ENCODE data around the gene GPHA2.

GPHA2 gene

DNA sequence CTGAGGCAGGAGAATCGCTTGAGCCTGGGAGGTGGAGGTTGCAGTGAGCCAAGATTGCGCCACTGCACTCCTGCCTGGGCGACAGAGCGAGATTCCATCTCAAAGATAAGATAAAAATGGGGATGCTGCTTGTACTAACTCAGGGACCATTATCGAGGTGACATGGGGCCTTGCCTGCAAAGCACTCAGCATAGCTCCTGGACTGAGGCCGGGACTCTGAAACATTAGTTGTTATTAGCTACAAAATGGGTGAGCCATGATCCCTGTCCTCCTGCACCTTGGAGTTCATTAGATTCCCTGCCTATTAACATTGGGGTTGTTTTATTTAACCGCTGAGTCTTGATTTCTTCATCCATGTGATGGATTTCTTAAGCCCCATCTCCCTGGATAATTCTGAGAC is 6.1 kb downstream of the GPHA2 start:
- no peak for FAIRE-seq

DNA sequence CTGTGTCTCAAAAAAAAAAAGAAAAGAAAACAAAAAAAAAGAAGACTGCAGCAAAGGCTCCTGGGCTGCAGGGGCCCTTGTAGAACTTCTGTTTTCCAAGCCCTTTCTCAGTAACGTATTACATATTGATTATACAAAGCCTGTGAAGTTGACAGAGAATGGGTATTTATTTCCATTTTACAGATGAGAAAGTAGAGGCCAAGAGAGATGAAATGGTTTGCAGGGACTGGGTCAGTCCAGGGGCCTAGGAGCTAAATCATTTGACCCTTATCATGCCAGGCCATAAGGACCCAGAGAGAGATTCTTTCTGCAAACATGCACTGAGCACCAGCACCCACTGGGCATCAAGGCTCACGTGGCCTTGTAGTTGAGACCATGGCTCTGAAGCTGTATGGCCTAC is 6.7 kb downstream of the GPHA2 start:
- no peak for FAIRE-seq

DNA sequence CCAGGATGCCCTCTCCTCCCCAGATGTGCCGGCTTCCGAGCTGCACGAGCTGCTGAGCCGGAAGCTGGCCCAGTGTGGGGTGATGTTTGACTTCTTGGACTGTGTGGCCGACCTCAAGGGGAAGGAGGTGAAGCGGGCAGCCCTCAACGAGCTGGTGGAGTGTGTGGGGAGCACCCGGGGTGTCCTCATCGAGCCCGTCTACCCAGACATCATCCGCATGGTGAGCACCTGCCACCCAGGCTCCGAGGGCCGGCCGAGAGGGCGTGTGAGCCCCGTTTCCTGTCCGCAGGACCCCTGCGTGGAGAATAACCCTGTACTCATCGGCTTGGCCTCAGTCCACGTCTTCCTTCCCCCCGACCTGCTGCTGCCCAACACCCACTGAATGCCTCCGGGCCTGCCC is 9.0 kb downstream of the GPHA2 start:
- FAIRE-seq: no peak

DNA sequence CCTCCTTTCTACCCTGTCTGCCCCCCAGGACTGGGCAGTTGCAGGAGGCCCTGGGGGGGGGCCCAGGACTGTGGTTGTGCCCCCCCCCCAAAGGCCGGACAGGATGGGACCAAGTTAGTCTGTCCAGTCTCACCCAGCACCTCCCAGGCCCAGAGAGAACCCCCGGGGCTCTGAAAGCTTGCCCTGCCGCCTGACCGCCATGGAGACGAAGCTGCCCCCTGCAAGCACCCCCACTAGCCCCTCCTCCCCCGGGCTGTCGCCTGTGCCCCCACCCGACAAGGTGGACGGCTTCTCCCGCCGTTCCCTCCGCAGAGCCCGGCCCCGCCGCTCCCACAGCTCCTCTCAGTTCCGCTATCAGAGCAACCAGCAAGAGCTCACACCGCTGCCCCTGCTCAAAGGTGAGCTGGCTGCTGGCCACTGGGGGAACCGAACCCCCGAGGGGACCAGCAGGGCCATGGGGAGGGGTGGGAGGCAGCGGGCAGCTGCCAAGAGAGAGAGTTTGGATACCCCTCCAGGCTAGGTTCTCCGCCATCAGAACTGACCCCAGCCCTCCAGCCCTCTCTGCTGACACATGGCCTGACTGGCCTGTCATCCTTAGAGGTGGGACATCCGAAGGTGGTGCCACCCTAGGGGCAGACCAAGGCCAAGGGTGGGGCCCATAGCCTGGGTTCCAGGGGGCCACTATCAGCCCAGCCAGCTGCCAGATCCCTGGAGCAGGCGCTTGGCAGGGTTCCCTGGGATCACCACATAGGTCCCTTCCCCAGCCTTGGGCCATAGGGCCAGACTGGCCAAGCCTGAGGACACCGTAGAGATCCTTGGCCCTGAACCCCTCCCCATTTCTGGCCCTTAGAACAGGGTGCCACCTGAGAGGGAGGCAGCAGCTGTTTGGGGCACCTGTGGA is 9.9 kb downstream of the GPHA2 start:
- FAIRE-seq: no peak

DNA sequence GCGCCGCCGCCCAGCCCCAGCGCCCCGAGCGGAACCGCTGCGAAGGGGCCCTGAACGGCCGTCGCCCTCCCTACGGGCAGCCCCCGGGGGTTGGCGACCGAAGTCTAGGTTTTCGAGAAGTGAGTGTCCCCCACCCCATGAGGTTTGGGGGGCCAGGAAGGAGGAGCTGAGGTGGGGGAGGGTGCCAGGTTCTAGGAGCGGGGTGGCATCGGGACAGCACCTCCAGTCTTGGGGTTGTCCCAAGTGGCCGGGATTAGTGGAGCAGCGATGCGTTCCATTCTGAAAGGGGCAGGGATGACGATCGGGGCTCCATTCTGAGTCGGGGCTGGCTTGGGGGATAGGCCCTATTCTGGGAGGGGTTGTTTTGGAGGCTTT is 10.8 kb downstream of the GPHA2 start:
- no peak for FAIRE-seq

DNA sequence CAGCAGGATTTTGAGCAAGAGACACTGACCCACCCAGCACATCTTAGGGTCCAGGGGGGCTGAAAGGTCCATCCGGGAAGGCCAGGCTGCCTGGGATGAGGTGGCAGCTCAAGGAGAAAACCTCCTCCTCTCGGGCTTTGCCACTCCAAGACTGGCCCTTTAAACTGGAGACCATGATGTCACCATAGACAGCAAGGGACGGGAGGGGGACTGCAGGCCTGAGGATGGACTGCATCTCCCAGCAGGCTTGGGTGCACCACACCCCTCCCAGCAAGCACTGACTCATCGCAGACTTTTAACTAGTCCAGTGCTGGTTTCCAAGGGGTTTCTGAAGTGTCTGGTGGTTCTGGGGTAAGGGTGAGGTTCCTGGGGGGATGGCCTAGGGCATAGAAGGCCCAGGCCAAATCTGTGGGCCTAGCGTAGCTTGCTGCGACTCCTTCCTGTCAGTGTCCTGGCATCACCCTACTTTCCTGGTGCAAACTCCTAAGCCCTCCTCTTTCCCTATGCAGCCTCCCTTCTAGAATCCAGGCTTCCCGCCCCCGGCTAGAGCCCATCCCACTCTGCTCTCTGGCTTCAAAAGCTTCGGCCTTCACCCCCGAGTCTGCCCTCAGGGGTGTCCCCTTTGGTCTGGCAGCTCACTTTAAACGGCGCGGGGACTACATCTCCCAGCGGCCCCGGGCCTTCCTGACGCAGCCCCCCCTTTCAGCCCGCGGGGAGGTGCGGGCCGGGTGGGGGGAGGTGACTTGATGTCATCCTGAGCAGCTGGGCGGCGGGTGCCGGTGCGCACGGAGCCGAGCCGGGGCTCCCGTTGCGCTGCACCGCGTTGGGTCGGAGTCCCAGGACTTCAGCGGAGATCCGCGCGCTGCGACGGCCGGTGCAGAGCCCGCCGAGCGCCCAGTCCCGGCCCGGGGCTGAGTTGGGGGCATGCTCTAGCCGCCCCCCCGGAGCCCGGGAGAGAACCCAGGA is 11.5 kb downstream of the GPHA2 start, which contains the start of gene PPP2R5B:
Gene PPP2R5B (plus strand): TSS at position 746 of the 966 bp plus-strand sequence. CDS start 1,046 bp downstream, outside the sequence.
- peak; percentile 85 for FAIRE-seq

DNA sequence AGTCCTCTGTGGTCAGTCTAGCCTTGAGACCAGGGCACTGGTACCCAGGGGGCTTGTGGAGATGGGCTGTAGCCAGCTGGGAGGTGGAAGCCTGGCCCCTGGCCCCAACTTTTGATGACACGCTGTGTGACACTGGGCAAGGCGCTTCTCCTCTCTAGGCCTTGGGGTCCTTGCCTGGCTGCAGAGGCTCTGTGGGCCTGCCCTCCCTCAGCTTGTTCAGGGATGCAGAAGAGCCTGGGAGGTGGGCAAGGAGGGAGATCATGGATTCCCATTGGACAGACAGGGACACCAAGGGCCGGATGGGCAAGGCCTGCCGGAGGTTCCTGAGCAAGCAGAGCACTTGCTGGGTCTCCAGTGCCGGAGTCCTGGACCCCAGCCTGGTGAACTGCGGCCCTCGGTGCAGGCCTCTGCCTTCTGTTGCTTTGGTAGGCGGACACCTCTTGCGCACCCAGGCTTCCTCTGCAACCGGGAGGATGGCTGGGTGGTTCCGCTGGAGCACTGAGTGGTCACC is 12.5 kb downstream of the GPHA2 start:
- FAIRE-seq: no peak

DNA sequence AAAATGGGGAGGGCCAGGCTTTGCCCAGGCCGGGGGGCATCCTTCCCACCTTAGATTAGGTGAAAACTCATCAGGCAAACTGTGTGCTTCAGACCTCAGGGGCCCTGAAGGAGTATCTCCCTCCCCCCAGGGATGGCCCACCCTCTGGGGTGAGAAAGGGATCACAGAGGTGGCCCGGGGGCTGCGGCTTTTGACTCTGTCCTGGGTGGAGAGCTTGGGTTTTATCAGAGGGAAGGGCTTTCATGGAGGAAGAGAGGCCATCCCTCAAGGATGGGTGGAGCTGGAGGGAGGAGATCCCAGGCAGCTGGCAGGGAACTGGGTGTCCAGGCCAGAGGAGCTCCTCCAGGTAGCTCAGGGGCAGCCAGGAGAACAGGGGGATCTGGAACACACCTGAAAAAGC is 14.3 kb downstream of the GPHA2 start:
- no peak for FAIRE-seq

DNA sequence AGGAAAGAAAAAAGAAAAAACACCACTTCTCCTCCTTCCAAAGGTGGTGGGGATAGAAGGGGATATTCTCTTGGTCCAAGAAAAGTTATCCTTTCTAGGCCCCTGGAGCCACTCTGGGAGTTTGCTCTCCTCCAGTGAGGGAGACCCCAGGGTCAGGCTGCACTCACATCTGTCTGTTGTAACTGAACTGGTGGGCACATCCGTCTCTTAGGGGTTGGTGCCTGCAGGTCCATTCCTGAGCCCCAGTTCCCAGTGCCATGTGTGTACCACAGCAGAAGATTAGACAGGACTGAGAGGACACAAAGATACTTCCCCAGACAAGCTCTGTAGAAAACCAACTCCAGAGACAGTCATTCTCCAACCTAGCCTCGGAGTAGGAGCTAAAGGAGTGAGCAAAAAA is 15.6 kb downstream of the GPHA2 start:
- FAIRE-seq: no peak

DNA sequence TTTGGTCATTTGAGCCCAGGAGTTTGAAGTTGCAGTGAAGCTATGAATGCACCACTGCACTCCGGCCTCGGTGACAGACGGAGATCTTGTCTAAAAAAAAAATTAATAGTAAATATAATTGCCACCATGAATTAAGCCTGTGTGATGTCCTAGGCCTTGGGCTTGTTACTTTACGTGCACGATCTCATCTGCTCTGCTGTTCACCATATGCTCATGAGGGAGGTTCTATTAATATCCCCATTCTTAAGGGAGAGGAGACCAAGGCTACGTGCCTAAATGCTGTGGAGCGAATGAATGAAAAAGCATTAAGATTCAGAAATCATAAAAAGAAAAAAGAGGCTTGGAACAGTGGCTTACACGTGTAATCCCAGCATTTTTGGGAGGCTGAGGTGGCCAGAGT is 16.1 kb downstream of the GPHA2 start:
- FAIRE-seq: no peak

DNA sequence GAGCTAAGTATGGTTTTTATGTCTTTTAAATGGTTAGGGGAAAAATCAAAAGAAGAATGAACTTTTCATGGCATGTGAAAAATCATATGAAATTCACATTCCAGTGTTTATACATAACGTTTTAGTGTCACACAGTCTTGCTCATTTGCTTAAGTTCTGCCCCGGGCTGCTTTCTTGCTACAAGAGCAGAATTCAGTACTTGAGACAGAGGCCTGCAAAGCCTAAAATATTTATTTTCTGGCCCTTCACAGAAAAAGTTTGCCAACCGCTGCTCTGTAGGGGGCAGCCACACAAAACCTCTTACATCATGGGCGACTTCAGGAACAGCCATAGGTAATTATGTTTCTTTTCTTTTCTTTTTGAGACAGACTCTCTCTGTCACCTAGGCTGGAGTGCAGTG is 17.7 kb downstream of the GPHA2 start:
- no peak for FAIRE-seq

DNA sequence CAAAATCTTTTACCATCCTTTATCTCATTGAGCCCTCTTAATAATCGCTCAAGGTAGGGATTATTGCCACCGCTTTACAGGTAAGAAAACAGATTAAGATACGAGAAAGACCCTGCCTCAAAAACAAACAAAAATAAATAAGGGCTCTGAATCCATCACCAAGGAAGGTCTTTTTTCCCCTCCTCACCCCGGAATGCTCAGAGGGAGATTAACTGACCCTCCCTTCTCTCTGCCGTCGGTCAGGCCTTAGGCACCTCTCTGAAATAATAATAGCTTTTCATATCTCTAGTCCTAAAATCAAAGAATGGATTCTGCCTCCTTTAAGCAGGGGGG is 18.1 kb downstream of the GPHA2 start:
- no peak for FAIRE-seq

DNA sequence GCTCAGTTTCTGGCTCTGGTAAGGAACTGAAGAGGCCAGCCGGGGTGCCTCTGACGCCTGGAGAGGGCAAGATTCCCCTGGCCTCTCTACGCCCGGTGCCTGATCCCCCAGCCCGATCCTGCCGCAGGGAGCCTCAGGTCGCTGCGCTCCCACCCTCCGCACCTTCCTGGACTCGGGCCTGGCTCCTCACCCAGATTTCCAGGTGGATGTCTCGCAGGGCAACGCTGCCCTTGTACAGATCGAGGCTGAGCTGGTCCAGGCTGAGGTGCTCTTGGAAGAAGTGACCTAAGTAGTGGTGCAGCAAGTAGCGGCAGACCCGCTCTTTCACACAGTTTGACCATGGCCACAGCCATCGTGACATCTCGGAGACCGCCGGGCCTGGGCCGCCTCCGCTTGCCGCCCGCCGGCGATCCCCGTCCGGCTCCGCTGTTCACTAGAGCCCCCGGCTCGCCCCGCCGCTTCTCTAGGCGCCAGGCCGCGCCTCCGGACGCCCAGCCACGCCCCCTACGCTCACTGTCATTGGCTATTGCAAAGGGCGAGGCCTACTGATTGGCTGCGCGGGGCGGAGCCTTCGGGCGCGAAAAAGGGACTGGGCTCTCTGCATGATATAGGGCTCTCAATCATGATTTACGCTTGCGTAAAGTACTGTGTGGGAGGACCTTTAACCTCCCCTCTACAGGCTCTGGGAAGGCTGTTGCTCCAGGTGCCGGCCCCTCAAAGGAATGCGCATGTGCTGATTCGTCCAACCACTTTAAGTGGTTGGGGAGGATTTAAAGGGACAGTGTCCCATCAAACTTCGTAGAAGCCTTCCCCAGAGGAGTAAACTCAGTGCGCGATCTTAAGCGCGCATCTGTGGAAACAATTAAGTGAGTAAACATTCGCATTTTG is 18.7 kb downstream of the GPHA2 start, which contains the start of gene ATG2A:
Gene ATG2A (minus strand): TSS at position 435 of the 888 bp plus-strand sequence. CDS start 74 bp downstream, at position 361.
- FAIRE-seq: peak; percentile 99

DNA sequence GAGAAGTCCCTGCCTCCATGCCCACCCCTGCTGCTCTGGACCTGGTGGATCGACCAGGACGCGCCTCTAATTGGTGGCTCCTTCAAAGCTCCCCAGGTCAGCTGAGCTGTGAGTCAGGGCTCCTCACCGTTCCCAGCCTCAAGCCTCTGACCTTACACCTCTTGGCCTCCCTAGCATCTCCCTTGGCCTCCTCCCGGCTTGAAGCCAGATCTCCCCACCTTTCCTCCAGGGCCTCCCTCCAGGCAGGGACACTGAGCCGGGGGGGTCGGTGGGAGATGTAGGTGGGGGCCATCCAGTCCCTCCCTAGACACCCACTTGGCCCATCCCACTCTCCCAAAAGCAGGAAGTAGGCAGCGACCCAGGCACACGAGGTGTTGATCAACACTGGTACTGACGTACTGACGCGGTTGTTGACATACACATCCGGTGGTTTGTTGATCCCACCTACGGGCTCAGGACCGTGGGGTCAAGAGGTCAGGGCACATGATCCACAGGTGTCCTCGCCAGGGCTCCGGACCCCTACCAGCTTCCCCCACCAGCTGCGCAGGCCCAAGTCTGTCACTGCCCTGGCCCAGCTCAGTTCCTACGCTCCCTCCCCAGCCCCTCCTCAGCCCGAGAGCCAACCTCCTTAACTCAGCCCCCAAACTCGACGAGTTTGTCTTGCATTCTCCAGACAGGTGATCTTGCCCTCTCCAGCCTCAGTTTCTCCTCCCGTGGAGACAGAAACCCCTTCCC is 19.5 kb downstream of the GPHA2 start:
- no peak for FAIRE-seq

DNA sequence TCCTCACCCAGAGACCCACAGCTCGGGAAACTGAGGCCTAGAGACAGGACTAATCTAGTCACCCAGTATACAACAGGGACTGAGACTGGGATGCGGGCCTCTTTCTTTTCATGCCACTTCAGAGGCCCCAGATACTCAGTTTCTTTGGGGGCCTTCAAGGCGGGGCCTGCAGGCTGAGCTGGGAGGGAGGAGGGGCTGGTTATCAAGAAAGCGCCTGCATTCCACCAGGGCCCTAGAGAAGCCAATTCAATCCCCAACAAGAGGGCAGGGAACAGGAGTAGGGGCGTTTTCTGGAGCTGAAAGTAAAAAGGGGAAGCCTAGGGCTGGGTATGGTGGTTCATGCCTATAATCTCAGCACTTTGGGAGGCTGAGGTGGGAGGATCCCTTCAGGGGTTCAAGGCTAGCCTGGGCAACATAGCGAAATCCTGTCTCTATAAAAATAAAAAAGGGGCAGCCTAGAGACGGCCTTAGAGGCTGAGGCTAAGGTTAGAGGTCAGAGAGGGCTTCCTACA is 20.3 kb downstream of the GPHA2 start:
- FAIRE-seq: no peak

DNA sequence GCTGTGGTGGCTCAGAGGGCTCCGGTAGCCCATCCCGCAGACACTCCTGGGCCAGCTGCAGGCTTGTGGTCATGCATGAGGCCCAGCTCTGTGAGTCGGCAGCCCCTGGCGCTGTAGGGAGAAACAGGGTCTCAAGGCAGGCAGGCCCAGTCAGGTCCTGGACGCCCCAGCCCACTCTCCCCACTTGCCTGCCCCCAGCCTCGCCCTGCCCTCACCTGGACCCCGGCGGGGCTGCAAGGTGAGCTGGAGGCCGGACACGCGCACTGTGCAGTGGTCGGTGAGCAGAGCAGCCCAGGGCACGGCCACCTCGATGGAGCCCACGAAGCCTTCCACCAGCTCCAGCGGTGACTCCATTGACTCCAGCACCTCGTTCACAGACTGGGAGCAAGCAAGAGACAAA is 21.6 kb downstream of the GPHA2 start:
- no peak for FAIRE-seq

DNA sequence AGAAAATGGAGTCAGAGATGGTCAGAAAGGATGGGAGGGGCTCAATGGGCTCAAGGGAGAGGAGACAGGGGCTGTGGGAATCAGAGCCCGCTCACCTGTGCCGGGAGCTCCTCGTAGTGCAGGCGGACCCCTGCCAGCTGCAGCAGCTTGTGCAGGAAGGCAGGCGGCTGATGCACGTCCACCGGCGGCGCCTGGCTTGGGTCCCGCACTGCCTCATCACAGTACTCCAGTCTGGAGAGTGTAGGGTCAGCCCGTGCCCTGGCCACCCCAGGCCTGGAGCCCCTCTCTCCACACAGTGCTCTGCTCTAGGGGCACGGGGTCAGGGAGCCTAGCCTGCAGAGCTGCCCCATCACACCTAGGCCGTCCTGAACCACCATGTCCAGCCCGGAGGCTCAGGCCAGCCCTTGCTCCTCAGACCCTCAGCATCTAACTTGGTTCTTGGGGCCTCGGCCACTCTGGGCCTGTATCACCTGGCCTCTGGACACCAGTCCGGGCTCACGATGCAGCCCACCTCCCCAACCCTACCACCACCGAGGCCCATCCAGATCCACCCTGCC is 22.4 kb downstream of the GPHA2 start:
- FAIRE-seq: no peak

DNA sequence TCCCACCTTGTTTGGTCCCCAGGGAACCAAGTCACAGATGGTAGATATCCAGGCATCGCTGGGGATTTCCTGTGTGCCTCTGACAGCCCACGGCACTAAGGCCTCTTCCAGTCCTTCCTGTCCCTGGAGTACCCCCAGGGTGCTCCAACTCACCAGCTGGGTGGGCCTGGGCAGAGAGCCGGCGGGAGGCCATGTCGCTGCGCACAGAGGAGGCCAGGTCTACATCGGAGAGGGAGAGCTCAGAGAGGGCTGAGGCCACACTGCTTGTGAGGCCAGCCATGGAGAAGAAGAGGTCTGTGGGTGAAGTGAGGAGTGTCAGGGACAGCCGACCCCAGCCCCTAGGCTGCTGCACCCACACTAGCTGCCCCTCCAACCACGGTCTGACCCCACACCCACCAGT is 24.0 kb downstream of the GPHA2 start:
- no peak for FAIRE-seq

DNA sequence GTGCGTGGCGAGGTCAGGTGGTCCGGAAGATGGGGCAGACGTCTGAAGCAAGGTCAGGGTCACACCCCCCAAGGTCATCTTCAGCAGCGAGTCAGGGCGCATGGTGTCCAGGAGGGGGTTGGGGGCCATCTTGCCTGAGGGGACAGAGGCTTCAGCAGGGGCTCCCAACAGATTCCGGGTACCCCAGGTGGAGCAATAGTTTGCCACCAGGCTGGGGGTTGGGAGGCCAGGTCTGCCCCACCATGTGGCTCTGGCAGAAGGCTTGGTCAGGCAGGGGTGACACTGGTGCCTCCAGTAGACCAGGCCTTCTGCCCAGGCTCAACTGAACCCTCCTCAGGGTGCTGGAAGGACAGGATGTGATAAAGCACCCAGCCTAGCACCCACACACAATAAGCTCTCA is 24.6 kb downstream of the GPHA2 start:
- no peak for FAIRE-seq

DNA sequence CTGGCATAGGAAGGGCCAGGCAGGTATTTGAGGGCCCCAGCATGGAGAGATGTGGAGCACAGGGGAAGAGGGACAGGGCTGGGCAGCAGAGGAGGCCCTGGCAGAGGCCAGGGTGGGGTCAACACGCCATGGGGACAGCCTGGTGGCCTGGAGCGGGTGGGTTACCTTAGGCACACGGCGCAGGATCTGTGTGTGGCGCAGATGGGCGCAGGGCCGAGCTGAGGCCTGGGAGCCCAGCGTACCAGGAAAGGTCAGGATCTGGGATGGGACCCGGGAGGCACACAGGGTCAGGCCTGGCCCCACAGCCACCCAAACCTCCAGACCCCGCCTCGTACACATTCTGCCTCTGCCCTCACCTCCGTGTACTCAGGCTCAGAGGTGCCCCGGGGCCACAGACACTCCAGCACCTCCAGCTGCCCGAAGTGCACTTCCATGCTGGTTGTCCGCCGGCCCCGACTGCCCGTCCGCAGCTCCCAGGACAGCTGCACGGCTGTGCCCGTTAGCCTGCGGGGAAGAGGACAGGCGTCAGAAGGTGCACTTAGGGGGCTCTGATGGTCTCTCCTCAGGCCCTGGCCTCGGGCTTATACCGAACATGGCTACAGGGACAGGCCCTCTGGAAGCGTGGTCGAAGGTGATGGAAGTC is 25.1 kb downstream of the GPHA2 start:
- FAIRE-seq: no peak
